Coronary artery (tissue), 2 donors: ENCODE results near the gene FANCM.

Experiments used
- DNase-seq: peaks from one replicate; pipeline ENCODE4 v3.0.0-alpha.2; 2017; ENCODE audit warnings: low spot score
- H3K27ac ChIP-seq, 2 donors: fragments of 200-600 bp; sonication (generic); one replicate each; pipeline ENCODE4 v1.5.1; 2016 to 2019
- H3K4me3 ChIP-seq: fragments of 200-600 bp; sonication (generic); 2 replicates; pipeline ENCODE4 v1.5.1; 2016; ENCODE audit warnings: mild to moderate bottlenecking, moderate library complexity
- CTCF ChIP-seq: fragments of 200-600 bp; sonication (generic); IDR thresholded peaks from one replicate; pipeline ENCODE4 v1.5.1; 2019; ENCODE audit warnings: antibody characterized with exemption

Gene FANCM

DNA sequence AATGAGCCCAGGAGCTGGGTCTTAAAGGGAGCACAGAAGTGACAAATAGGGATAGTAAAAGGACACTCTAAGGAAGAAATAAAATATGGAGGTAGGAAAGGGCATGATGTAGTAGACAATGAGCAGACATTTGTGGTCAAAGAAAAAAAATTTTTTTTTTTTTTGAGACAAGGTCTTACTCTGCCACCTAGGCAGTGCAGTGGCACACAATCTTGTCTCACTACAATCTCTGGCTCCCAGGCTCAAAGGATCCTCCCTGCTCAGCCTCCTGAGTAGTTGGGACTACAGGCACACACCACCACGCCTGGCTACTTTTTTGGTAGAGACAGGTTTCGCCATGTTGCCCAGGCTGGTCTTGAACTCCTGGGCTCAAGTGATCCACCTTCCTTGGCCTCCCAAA, 10.0 kb upstream of the FANCM start:
- H3K4me3 ChIP-seq = no peak overlapping the region
- no peak overlapping the region for H3K27ac ChIP-seq
- TF ChIP-seq CTCF = no peak
- DNase-seq = no peak

- no peak for TF ChIP-seq CTCF
- no peak overlapping the region for H3K27ac ChIP-seq
- H3K4me3 ChIP-seq = no peak overlapping the region
- DNase-seq = no peak
Observed at GRCh38 chr14:45128963-45129629, 6.6 kb upstream of the FANCM start.

- DNase-seq = no peak
- H3K27ac ChIP-seq = peak overlapping the region; percentile 71 to 81
- no peak for TF ChIP-seq CTCF
- H3K4me3 ChIP-seq = peak overlapping the region; percentile 74
Observed at GRCh38 chr14:45133683-45134050, 2.1 kb upstream of the FANCM start.

DNA sequence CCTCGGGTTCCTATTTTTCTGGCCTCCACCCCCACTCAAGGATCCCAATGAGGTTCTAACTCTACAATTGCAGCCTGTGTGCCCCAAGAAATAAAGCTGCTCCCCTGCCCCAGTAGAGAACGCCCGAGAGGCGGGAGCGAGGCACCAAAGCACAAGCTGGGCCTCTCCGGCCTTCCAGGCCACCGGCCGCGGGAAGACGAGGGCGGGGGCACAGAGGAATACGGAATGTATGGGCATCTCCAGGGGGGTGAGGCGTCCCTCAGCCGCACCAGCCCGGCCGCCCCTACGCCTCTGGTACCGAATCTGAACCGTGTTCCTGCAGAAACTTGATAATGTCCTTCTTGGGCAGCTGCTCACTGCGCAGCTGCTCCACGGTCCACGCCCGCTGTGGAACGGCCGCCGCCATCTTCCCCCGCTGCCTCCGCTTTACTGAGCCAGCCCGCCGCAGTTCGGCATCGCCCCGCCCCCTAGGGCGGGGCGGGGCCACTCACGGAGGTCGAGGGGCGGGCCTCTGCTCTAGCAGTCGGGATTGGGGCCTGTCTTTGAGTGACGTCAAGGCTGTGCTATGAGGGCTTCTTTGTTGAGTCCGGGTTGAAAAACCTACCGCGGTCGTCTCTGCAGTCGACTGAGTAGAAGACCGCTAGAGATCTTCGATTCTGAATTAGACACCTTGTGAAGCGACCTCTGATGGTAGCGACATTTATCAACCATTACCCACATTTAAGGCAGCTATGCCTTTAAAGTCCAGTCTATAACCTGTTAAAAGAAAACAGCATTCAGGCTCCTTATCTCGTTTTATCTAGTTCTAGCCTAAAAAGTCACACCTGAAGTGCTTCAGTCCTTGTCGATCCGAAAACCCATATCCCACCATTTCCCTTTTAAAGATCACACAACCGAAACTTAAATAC, 1.4 kb upstream of the FANCM start, which contains the start of gene FKBP3:
Gene FKBP3, minus strand, starts transcription at position 431 of the 908 bp plus-strand sequence. Its CDS starts 25 bp downstream, at position 406.
- Histone ChIP-seq H3K27ac (peak within 1 kb of the TSS; percentile 71 to 81), H3K4me3 (peak within 1 kb of the TSS; percentile 74)
- TF ChIP-seq CTCF = no peak
- DNase-seq = peak; percentile 97

- Histone ChIP-seq H3K27ac (peak overlapping the region; percentile 69 to 81), H3K4me3 (peak overlapping the region; percentile 74)
- no peak for TF ChIP-seq CTCF
- no peak for DNase-seq
Observed at GRCh38 chr14:45135156-45135555, 574 bp upstream of the FANCM start.

GRCh38 chr14:45136399-45136798, 669 bp downstream of the FANCM start:
- Histone ChIP-seq H3K4me3 (peak overlapping the region; percentile 74), H3K27ac (peak overlapping the region in 1 of 2 donors; percentile 44)
- no peak for DNase-seq
- no peak for TF ChIP-seq CTCF
